Ovary (tissue), 10 donors: Measurements from ENCODE around the gene CFAP92. TPM values are rescaled to one million over a fixed set of nuclear protein-coding genes. Genes with fewer than 3 reads are reported as not detected.

Experiments
- DNase-seq, 5 donors: peaks; one replicate each; pipeline ENCODE4 v3.0.0-alpha.2; 2019 to 2020
- H3K27ac ChIP-seq, 2 donors: fragments of 200-600 bp; one replicate each; pipeline versions ENCODE4 v1.5.1 to v1.8.0; 2019 to 2022
- H3K27me3 ChIP-seq: fragments of 200-600 bp; one replicate; pipeline ENCODE4 v1.8.0; 2022
- H3K36me3 ChIP-seq: fragments of 200-600 bp; sonication (generic); one replicate; pipeline ENCODE4 v1.5.1; 2019
- H3K4me1 ChIP-seq: one replicate; pipeline ENCODE4 v1.8.1; 2013; ENCODE audit warnings: mild to moderate bottlenecking, moderate library complexity; ENCODE audit not compliant: insufficient read depth
- H3K4me3 ChIP-seq: fragments of 200-600 bp; sonication (generic); one replicate; pipeline ENCODE4 v1.5.1; 2017
- H3K9me3 ChIP-seq, 2 donors: fragments of 200-600 bp in 1 of 2; sonication (generic) in 1 of 2; one replicate each; pipeline versions ENCODE4 v1.5.1 to v1.8.1; 2013 to 2019; ENCODE audit warnings: mild to moderate bottlenecking in 1 of 2, moderate library complexity in 1 of 2
- EP300 ChIP-seq: sonication (generic); formaldehyde crosslinking; IDR thresholded peaks from one replicate; pipeline ENCODE4 v1.6.1; 2017; ENCODE audit warnings: antibody characterized with exemption
- POLR2A ChIP-seq: fragments of 450-650 bp; IDR thresholded peaks from one replicate; pipeline ENCODE4 v1.6.1; 2017; ENCODE audit warnings: antibody characterized with exemption, mild to moderate bottlenecking, moderate library complexity
- WGBS, 3 donors: extraction: QIAGEN DNeasy Blood & Tissue Kit in 1 of 3; methylation state at CpG; one replicate each; pipeline versions ENCODE4 v1.1.5 to v1.1.7; 2013 to 2017; 5-methylcytosine and 5-hydroxymethylcytosine counted together
- intact Hi-C, 4 donors: fragments of 100-400 bp; cut with DNase I; formaldehyde crosslinking; loops; one replicate each; pipeline versions ENCODE4 v1.11.0 to v1.15.1; 2022 to 2023
- long read RNA-seq, 3 donors: library from polyadenylated mRNA in 2 of 3; unstranded in 2 of 3; transcript quantifications; one replicate each; pipeline ENCODE4 v2.0.0 and lab custom pipeline, GENCODE V29; 2021 to 2026
- polyA plus RNA-seq, 2 donors: library from polyadenylated mRNA; stranded (reverse); fragments of 200-250 nt in 1 of 2; fragments of 350-450 nt in 1 of 2; fragmentation: Illumina TruSeq in 1 of 2; extraction: RNeasy Lipid Tissue Mini Kit (QIAGEN cat#74804) in 1 of 2; gene quantifications; one replicate each; pipeline ENCODE4 v1.2.3, GENCODE V29; 2013 to 2014
- total RNA-seq, 7 donors: library from RNA; depleted of rRNA in 2 of 7; stranded (reverse); fragments of >200 nt in 2 of 7; fragmentation: NEBNext Ultra II Directional in 3 of 7; extraction: Animal tissue kit (Norgen Biotek cat#: 25700) in 3 of 7; gene quantifications; one replicate each; pipeline versions ENCODE4 v1.1.0 to v1.2.4, GENCODE V29; 2016 to 2023
- TF ChIP-seq, protein P1 (sequence below), 3 donors: fragments of 450-650 bp in 2 of 3; fragments of 200-600 bp in 1 of 3; IDR thresholded peaks; one replicate each; pipeline versions ENCODE4 v1.5.1 to v1.8.0; 2016 to 2022; ENCODE audit warnings: antibody characterized with exemption in 3 of 3, mild to moderate bottlenecking in 1 of 3
- donor health status: DM: no; HTN: no; CAD: no; lungs with moderate emphysema.
- donor health status: DM: no; HTN: no; CAD: no.
- donor health status: Bipolar disorder and iron deficiency.
- donor health status: DM: yes; HTN: yes; CAD: no.
- donor health status: DM: no; HTN: no; CAD: no.
- donor health status: DM: yes; HTN: yes; CAD: no.

The CFAP92 gene, protein sequence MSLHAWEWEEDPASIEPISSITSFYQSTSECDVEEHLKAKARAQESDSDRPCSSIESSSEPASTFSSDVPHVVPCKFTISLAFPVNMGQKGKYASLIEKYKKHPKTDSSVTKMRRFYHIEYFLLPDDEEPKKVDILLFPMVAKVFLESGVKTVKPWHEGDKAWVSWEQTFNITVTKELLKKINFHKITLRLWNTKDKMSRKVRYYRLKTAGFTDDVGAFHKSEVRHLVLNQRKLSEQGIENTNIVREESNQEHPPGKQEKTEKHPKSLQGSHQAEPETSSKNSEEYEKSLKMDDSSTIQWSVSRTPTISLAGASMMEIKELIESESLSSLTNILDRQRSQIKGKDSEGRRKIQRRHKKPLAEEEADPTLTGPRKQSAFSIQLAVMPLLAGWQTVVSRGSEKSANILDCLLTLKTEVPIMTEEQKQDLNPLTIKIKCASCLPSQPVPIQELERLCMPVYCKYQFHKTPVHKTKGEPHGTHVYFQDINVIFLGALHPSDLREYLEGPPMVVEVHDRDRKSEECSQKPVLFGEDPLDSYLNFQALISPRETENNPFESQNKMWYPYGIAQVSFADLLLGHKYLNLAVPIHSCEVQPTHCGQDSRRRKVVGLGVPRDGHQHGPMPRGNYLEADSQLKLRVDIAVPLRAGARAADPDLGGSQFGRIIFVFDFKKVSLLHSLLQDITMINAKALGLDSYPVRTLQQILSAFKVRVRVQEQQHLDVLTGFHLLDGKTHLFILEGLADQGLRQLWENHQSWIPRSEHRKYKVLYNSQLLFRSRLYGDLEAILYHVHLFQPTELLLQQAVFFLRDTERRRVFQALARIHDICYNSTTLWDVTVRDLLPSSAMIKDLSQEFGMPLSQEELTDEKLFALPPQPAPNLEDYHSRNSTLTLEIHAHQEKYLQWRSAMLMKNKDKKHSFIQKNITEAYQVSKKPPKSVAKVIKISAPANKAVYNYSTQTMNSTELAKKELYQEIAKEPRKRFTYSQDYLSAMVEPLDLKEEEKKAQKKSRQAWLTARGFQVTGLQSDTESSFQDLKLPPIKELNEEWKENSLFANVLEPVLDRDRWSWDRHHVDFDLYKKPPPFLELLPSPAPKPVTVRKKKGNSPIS
- total RNA-seq (1 to 10 TPM in 5 of 7 donors, under 1 TPM in 2; 0.89 to 3.5 (median 1.4) TPM), polyA plus RNA-seq (1 to 10 TPM; 1.5 to 3.8 TPM)
- long read RNA-seq, donor 1, partial matches to known transcripts: 0 of 3 reads
- long read RNA-seq, donor 1, other reads (novel, unspliced or antisense): 3 of 3 reads
- long read RNA-seq, donor 2, full-length matches to known transcripts: 1 of 1 reads
- long read RNA-seq, donor 2, partial matches to known transcripts: 0 of 1 reads
- long read RNA-seq, donor 2, other reads (novel, unspliced or antisense): 0 of 1 reads
- long read RNA-seq, donor 3, partial matches to known transcripts: 2 of 7 reads
- long read RNA-seq, donor 3, other reads (novel, unspliced or antisense): 5 of 7 reads

DNA sequence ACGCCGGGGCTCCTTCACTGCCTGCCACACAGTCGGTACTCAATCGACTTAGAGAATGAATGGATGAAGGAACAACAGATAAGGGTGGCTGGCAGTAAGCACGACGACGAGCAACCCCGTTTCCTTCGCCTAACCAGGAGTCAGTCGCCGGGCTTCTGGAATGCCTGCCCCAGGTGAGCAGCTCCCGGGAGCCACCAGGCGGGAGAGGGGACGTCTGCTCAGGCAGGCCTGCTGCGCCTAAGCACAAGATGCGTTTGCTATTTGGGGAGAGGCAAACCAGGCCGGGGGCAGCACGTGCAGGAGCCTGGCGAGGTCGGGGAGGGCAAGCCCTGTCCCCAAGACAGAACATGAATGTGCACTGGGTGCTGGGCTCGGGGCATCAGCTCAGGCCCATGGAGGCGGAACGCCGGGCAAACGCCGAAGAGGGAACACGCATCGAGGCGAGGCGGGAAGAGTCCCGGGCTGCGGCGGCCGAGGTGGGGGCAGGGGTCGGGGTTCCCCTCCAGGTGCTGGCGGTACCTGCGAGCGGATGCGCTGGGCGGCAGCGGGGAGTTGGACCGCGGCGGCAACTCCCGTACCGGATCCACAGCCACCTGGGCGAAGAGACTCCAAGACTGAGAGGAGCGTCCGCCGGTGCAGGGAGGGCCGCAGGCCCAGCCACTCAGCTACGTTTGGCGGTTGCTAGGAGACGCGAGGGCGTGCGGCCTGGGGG, at the start of gene CFAP92:
Gene CFAP92 (minus strand): TSS at position 616 of the 712 bp plus-strand sequence. CDS start 772 bp downstream, outside the sequence.
- TF ChIP-seq, protein P1, sequence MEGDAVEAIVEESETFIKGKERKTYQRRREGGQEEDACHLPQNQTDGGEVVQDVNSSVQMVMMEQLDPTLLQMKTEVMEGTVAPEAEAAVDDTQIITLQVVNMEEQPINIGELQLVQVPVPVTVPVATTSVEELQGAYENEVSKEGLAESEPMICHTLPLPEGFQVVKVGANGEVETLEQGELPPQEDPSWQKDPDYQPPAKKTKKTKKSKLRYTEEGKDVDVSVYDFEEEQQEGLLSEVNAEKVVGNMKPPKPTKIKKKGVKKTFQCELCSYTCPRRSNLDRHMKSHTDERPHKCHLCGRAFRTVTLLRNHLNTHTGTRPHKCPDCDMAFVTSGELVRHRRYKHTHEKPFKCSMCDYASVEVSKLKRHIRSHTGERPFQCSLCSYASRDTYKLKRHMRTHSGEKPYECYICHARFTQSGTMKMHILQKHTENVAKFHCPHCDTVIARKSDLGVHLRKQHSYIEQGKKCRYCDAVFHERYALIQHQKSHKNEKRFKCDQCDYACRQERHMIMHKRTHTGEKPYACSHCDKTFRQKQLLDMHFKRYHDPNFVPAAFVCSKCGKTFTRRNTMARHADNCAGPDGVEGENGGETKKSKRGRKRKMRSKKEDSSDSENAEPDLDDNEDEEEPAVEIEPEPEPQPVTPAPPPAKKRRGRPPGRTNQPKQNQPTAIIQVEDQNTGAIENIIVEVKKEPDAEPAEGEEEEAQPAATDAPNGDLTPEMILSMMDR (IDR thresholded peaks at IDR 0.05): no peak
- TF ChIP-seq EP300 (no peak), POLR2A (no peak)
- no peaks in the 10 kb centered on the region for H3K36me3 ChIP-seq
- DNase-seq: peak; percentile 88 to 94 (median 92)
- peak within 1 kb of the TSS; percentile 43 for H3K4me3 ChIP-seq
- no peaks in the 10 kb centered on the region for H3K27me3 ChIP-seq
- WGBS, 3 donors: 11 to 14% (median 11%) methylated on average over 52 to 57 of the region's 57 CpGs
- intact Hi-C loops: loop anchor here in 1 of 4 donors (10.0 kb wide), 1 partner anchor 251 kb away; the partner anchor contains the start of gene COPG1
- H3K4me1 ChIP-seq: peaks cover 7% of the 10 kb centered on the region
- H3K27ac ChIP-seq: no peak within 1 kb of the TSS
- no peaks in the 10 kb centered on the region for H3K9me3 ChIP-seq

DNA sequence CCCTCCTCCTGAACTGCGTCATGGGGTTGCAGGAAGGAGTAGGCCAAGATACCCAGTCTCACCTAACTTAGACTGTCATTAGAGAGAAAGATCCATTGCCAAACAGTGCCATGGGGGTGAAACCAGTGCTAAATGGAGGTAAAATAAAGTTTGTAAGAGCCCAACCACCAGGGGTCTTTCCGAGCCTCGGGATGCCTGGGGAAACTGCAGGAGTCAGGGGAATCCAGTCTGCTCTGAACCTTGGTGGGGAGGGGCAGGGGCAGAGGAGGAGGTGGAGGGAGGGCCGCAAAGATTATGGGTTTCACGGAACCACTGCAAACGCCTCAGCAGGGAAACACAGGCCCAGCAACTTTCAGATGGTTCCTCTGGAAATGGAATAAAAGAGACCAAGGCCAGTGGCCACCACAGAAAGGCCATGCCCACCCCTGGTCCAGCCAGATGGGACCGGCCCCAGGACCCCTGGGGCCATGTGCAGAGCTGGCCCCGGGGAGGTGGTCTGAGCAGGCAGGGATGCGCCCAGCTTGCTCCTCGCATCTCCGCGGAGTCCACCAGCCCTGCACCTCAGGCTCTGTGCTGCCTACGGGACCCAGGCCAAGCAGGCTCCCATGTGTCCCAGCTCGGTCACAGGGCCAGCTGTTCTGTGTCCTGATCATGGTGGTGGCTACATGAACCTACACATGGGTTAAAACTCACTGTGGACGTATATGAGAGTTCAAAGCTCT, 46.9 kb upstream of the CFAP92 start:
- Histone ChIP-seq H3K4me1 (peaks cover 3% of the 10 kb centered on the region), H3K9me3 (no peaks in the 10 kb centered on the region), H3K4me3 (no peak overlapping the region), H3K27ac (no peak overlapping the region), H3K27me3 (no peaks in the 10 kb centered on the region), H3K36me3 (no peaks in the 10 kb centered on the region)
- intact Hi-C loops: no loop called here
- DNase-seq: peak in 2 of 5 donors; percentile 9 to 21
- TF ChIP-seq POLR2A: no peak
- no peak for TF ChIP-seq EP300
- TF ChIP-seq, protein P1 (IDR thresholded peaks at IDR 0.05): no peak
- 87 to 89% (median 89%) methylated on average over 15 of the region's 15 CpGs for WGBS, 3 donors

DNA sequence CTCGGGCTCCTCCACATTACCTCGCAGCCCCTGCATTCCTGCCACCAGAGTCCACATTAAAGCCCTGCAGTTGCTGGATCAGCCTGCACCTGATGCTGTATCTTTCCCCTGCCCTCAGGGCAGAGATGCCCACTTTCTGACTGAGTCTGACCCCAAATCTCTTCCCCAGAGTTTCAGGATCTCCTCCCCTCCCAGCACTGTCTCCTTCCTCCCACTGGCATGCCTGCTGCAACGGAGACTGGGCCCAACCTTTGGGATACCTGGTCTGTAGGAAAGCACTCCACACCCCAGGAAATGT, 46.1 kb upstream of the CFAP92 start:
- DNase-seq: no peak
- TF ChIP-seq EP300 (no peak), POLR2A (no peak)
- TF ChIP-seq, protein P1 (IDR thresholded peaks at IDR 0.05): no peak
- Histone ChIP-seq H3K27ac (no peak overlapping the region), H3K4me3 (no peak overlapping the region), H3K9me3 (no peaks in the 10 kb centered on the region), H3K4me1 (no peaks in the 10 kb centered on the region), H3K27me3 (no peaks in the 10 kb centered on the region), H3K36me3 (no peaks in the 10 kb centered on the region)
- intact Hi-C loops: no loop called here
- 73 to 74% (median 74%) methylated on average over 3 of the region's 3 CpGs for WGBS, 3 donors
